Activated CD8-positive, alpha-beta memory T cell treated with anti-CD3 and anti-CD28 coated beads, Interleukin-2, amount 10 ng/mL, durations not matched to agents 7 days and 5 days (primary cell): Measurements from ENCODE around the gene PPP1CA. TPM values are rescaled to one million over a fixed set of nuclear protein-coding genes. Genes with fewer than 3 reads are reported as not detected.

Experiments used
- ATAC-seq: fragments of 150-1000 bp; cut with Tn5 transposase; one replicate; pipeline ENCODE4 v1.10.0; 2021; ENCODE audit warnings: moderate library complexity
- CTCF ChIA-PET: fragments of 350-600 bp; sonication (Branson Sonifier 250); formaldehyde crosslinking; loops from one replicate; lab custom pipeline; 2021; ENCODE audit warnings: antibody characterized with exemption; lab: Charles Lee
- DNase-seq: peaks from one replicate; pipeline ENCODE4 v3.0.0-alpha.2; 2020
- H3K27ac Mint-ChIP-seq: one replicate; pipeline ENCODE4 v1.8.0; 2021; ENCODE audit warnings: mild to moderate bottlenecking, mixed read lengths
- H3K27me3 Mint-ChIP-seq: one replicate; pipeline ENCODE4 v1.8.0; 2021; ENCODE audit warnings: mixed read lengths
- H3K36me3 Mint-ChIP-seq: one replicate; pipeline ENCODE4 v1.8.0; 2021; ENCODE audit warnings: mild to moderate bottlenecking, mixed read lengths
- H3K4me1 Mint-ChIP-seq: one replicate; pipeline ENCODE4 v1.8.0; 2021; ENCODE audit warnings: mixed read lengths
- H3K4me3 Mint-ChIP-seq: one replicate; pipeline ENCODE4 v1.8.0; 2021; ENCODE audit warnings: mild to moderate bottlenecking, moderate library complexity, mixed read lengths
- H3K9me3 Mint-ChIP-seq: one replicate; pipeline ENCODE4 v1.8.0; 2022; ENCODE audit warnings: low read depth, mixed read lengths
- total RNA-seq, 2 experiments: library from RNA; stranded (reverse); gene quantifications; one replicate each; pipeline ENCODE4 v1.2.3, GENCODE V29; 2021

The PPP1CA gene
- total RNA-seq, 2 experiments from 2014 or later = 309 to 360 TPM

DNA sequence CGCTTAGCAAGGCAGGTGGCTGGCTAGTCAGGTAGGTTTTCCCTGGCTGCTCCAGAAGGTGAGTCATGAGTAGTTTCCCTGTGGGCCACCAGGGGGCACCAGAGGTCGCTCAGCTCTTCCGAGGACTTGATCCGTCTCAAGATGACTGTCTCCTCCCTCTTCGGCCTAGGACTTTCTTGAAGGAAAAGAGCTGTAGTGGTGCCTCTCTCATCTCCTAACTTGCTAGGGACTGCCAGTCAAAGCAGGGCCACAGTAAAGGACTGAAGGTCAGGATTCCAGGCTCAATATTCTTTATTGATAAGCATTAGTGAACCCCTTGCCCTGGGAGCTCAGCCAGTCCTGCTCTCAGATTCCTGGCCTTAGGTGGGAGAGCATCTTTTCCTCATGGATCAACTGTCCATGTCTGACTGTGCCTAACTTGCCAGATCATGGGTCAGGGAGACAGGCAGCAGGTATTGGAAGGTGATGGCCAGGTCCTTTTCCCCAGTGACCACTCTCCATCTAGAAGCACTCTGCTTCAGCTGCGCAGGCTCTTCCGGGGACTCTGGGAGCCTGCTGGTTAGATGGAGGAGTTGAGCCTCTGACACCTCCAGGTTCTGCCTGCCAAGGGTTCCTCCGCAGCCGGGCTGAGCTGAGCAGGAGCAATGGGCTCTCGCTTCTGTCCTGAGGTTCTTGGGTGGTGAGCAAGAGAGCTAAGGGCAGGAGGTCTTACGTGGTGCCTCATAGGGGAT, 50.2 kb downstream of the PPP1CA start:
- CTCF ChIA-PET = interaction anchor here (0.8 to 26.6 kb wide), 32 partner anchors 8 to 279 kb away, joined by 3 to 1153 read pairs (median 6); partner anchors contain the start of genes ANKRD13D, CDK2AP2, CLCF1 and GPR152
- no peaks in the 10 kb centered on the region for H3K27me3 Mint-ChIP-seq
- peaks cover 1% of the 10 kb centered on the region for H3K36me3 Mint-ChIP-seq
- H3K27ac Mint-ChIP-seq = peak overlapping the region; percentile 75
- DNase-seq (peak; percentile 65), ATAC-seq (no peak)
- H3K4me3 Mint-ChIP-seq = peak overlapping the region; percentile 37
- H3K9me3 Mint-ChIP-seq = no peaks in the 10 kb centered on the region
- peaks cover 34% of the 10 kb centered on the region for H3K4me1 Mint-ChIP-seq

DNA sequence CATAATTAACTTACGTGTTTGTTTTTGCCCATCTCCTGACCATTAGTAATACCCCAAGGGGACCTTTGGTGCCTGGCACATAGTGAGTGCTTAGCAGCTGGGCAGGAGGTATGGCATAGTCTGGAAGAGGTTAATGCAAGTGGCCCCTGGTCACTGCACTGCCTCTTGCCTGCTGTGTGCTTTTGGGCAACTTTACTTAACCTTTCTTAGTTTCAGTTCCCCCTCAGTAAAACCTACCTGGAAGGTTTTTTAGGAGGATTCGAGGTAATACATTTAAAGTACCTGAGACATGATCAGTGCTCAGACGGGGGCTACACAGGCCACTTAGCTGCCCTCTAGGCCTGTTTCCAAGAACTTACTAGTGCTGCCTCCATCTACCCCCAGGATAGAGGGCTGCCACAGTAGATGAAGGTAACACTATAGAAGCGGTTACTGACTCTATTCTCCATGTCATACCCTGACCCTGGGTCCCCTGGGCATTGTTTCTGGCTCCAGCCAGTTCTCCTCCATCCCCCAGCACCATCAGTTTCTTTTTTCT, 51.7 kb downstream of the PPP1CA start:
- Mint-ChIP-seq H3K27me3 (no peaks in the 10 kb centered on the region), H3K9me3 (no peaks in the 10 kb centered on the region), H3K4me3 (no peak overlapping the region), H3K4me1 (peaks cover 47% of the 10 kb centered on the region), H3K36me3 (peaks cover 1% of the 10 kb centered on the region), H3K27ac (no peak overlapping the region)
- no peak for ATAC-seq
- CTCF ChIA-PET = interaction anchor here (0.9 to 26.6 kb wide), 13 partner anchors 8 to 125 kb away, joined by 3 to 1153 read pairs (median 4); partner anchors contain the start of genes ANKRD13D, CLCF1 and RAD9A
- no peak for DNase-seq

DNA sequence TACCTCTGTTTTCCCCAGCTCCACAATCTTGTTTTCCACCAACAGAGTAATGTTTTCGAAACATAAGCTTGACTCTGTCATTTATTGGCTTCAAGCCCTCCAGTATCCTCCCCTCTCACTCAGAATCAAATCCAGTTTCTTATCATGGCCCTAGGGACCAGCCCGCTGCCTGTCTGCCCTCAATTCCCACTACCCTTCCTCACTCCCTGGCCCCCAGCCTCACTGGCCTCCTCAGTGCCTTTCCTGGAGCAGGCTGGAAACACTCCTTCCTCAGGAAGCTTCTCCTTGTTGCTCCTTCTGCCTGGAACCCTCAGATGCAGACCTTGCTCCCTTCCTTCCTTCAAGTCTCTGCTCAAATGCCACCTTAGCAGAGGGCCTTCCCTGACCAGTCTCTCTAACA, 52.2 kb downstream of the PPP1CA start:
- CTCF ChIA-PET = interaction anchor here (0.8 to 26.6 kb wide), 6 partner anchors 9 to 279 kb away, joined by 3 to 1153 read pairs (median 4); partner anchors contain the start of genes CLCF1 and RAD9A
- Mint-ChIP-seq H3K27ac (no peak overlapping the region), H3K36me3 (peaks cover 1% of the 10 kb centered on the region), H3K4me3 (no peak overlapping the region), H3K4me1 (peaks cover 46% of the 10 kb centered on the region), H3K9me3 (no peaks in the 10 kb centered on the region), H3K27me3 (no peaks in the 10 kb centered on the region)
- ATAC-seq = no peak
- no peak for DNase-seq

DNA sequence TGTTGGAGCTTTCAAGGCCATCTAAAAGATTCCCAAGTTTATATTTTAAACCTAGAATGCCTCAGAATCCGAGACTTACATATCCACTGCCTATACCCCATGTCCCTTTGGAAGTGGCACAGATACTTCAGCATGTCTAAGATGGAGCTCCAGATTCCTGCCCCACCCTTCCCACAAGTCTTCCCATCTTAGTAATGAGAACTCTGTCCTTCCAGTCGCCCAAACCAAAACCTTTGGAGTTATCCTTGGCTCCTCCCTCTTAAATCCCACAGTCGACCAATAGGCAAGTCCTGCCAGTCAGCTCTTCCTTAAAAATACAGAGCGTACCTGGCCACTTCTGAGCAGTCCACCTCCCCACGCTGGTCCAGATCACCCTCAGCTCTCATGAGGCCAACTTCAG, 52.6 kb downstream of the PPP1CA start:
- H3K4me3 Mint-ChIP-seq = no peak overlapping the region
- H3K27ac Mint-ChIP-seq = no peak overlapping the region
- peaks cover 46% of the 10 kb centered on the region for H3K4me1 Mint-ChIP-seq

More for the DNA sequence above, 52.6 kb downstream of the PPP1CA start:
- H3K9me3 Mint-ChIP-seq = no peaks in the 10 kb centered on the region
- H3K36me3 Mint-ChIP-seq = peaks cover 1% of the 10 kb centered on the region
- ATAC-seq (no peak), DNase-seq (no peak)
- no peaks in the 10 kb centered on the region for H3K27me3 Mint-ChIP-seq
- CTCF ChIA-PET = interaction anchor here (0.8 to 26.6 kb wide), 6 partner anchors 9 to 280 kb away, joined by 3 to 1153 read pairs (median 4); partner anchors contain the start of genes CLCF1 and RAD9A

Other genes with a start within 250 kb of the PPP1CA start
- gene GRK2, start 135.4 kb downstream of the PPP1CA start, total RNA-seq = 100 to 1,000 TPM; 366 to 402 TPM
- gene ANKRD13D, start 112.6 kb downstream of the PPP1CA start, total RNA-seq = 100 to 1,000 TPM; 148 to 172 TPM
- 10 to 100 TPM; 10.7 to 26.4 TPM for gene SSH3, start 98.3 kb downstream of the PPP1CA start, total RNA-seq
- 10 to 100 TPM; 36.5 to 49.6 TPM for gene POLD4, start 48.3 kb downstream of the PPP1CA start, total RNA-seq
- 1 to 10 TPM in 1 of 2 experiments, under 1 TPM in 1; 0.76 to 1.9 TPM for gene CLCF1, start 28.3 kb downstream of the PPP1CA start, total RNA-seq
- gene RAD9A, start 9.9 kb downstream of the PPP1CA start, total RNA-seq = 10 to 100 TPM; 49.6 to 80.5 TPM
- gene TBC1D10C, start 2.2 kb upstream of the PPP1CA start, total RNA-seq = 100 to 1,000 TPM; 278 to 312 TPM
- gene CARNS1, start 13.8 kb upstream of the PPP1CA start, total RNA-seq = 1 to 10 TPM; 1.3 TPM
- 10 to 100 TPM; 63.3 to 65.0 TPM for gene RPS6KB2, start 26.6 kb upstream of the PPP1CA start, total RNA-seq
- gene PTPRCAP, start 35.8 kb upstream of the PPP1CA start, total RNA-seq = 100 to 1,000 TPM; 390 to 424 TPM
- gene CORO1B, start 41.6 kb upstream of the PPP1CA start, total RNA-seq = 10 to 100 TPM; 61.0 to 62.6 TPM
- not detected for gene GPR152, start 50.9 kb upstream of the PPP1CA start, total RNA-seq
- 1 to 10 TPM in 1 of 2 experiments, under 1 TPM in 1; 0.96 to 3.4 TPM for gene CABP4, start 53.5 kb upstream of the PPP1CA start, total RNA-seq
- gene TMEM134, start 67.4 kb upstream of the PPP1CA start, total RNA-seq = 10 to 100 TPM; 32.8 to 41.9 TPM
- 100 to 1,000 TPM; 168 to 178 TPM for gene AIP, start 81.2 kb upstream of the PPP1CA start, total RNA-seq
- 100 to 1,000 TPM; 124 to 133 TPM for gene PITPNM1, start 103.5 kb upstream of the PPP1CA start, total RNA-seq
- gene CDK2AP2, start 106.3 kb upstream of the PPP1CA start, total RNA-seq = 100 to 1,000 TPM in 1 of 2 experiments, 10 to 100 TPM in 1; 95.2 to 104 TPM
- not detected for gene CABP2, start 121.6 kb upstream of the PPP1CA start, total RNA-seq
- 100 to 1,000 TPM; 339 to 406 TPM for gene GSTP1, start 182.0 kb upstream of the PPP1CA start, total RNA-seq
- 100 to 1,000 TPM; 239 to 252 TPM for gene NDUFV1, start 205.1 kb upstream of the PPP1CA start, total RNA-seq
- 10 to 100 TPM; 15.3 to 16.7 TPM for gene NUDT8, start 228.1 kb upstream of the PPP1CA start, total RNA-seq
- not detected for gene TBX10, start 237.9 kb upstream of the PPP1CA start, total RNA-seq
- under 1 TPM; 0.53 to 0.75 TPM for gene ACY3, start 248.9 kb upstream of the PPP1CA start, total RNA-seq